HUES48 (cell line): ENCODE results near the gene G6PC1.
"Not testable (repeated sequence)": the region's sequence is repeated elsewhere in the genome, so short reads cannot be mapped to it uniquely, and the experiment has no call there.

Experiments
- H3K27ac ChIP-seq: one replicate; pipeline ENCODE4 v1.7.0; 2013; ENCODE audit warnings: low read depth, low read length, inconsistent platforms
- H3K27me3 ChIP-seq: 2 replicates; pipeline ENCODE4 v1.6.1; 2013; ENCODE audit warnings: mild to moderate bottlenecking, low read length; ENCODE audit not compliant: control insufficient read depth, insufficient read depth
- H3K36me3 ChIP-seq: 2 replicates; pipeline ENCODE4 v1.6.1; 2013; ENCODE audit warnings: low read length; ENCODE audit not compliant: control insufficient read depth, insufficient read depth
- H3K4me1 ChIP-seq: 2 replicates; pipeline ENCODE4 v1.6.1; 2013; ENCODE audit warnings: mild to moderate bottlenecking, low read length; ENCODE audit not compliant: control insufficient read depth, insufficient read depth
- H3K4me3 ChIP-seq: 2 replicates; pipeline ENCODE4 v1.5.1; 2013; ENCODE audit warnings: mild to moderate bottlenecking, low read depth, low read length
- H3K9ac ChIP-seq: 2 replicates; pipeline ENCODE4 v1.6.1; 2013; ENCODE audit warnings: mild to moderate bottlenecking, low read depth, low read length, moderate library complexity
- H3K9me3 ChIP-seq: 2 replicates; pipeline ENCODE4 v1.6.1; 2013; ENCODE audit warnings: low read length; ENCODE audit not compliant: control insufficient read depth, insufficient read depth

Gene G6PC1

DNA sequence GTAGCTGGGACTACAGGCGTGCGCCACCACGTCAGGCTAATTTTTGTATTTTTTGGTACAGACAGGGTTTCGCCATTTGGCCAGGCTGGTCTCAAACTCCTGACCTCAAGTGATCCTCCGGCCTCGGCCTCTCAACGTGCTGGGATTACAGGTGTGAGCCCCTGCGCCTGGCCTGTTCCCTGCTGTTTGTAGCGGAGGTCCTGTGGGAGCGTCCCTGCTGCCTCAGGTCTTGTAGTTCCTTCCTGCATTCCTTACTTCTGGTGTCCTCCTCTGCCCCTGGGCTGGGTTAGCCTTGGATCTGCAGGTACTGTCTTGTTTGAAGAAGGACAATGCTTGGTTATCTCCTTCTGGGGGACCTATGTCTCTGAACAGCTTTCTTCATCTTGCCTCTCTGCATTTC is 23.6 kb upstream of the G6PC1 start:
- peaks cover 11% of the 10 kb centered on the region for H3K27me3 ChIP-seq
- H3K27ac ChIP-seq = no peak overlapping the region
- H3K36me3 ChIP-seq = no peaks in the 10 kb centered on the region
- no peak overlapping the region for H3K4me3 ChIP-seq
- no peaks in the 10 kb centered on the region for H3K9me3 ChIP-seq
- H3K9ac ChIP-seq = no peak overlapping the region
- peaks cover 6% of the 10 kb centered on the region; the same call in 1 of the 2 replicates for H3K4me1 ChIP-seq

- no peaks in the 10 kb centered on the region for H3K36me3 ChIP-seq
Measured at GRCh38 chr17:42878123-42878880, 22.3 kb upstream of the G6PC1 start.

DNA sequence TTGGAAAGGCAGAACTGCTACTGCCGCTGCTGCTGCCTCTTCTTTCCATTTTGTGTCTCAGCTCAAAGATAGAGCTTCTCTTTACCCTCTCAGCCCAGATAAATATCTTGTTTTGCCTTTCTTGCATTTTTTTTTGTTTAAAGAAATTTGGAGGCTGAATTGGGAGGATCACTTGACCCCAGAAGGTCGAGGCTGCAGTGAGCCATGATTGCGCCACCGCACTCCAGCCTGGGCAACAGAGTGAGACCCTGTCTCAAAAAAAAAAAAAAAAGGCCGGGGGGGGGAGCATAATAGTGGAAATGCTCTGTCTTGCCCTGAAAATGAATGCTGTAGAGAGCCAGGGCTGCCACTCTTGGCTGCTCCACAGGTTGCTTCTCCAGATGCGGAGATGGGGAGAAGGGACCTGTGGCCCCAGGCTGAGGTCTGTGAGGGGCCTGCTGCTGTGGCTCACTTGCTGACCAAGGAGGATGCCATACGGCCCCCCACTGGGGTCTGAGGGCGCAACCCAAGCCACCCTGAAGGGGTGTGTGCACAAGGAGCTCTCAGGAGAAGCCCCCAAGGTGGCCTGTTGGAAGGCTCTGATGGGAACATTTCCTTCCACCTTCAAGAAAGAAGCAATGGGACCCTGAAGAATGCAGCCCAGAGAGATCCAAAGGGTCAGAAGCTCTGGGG is 21.5 kb upstream of the G6PC1 start:
- H3K27ac ChIP-seq = no peak overlapping the region
- H3K4me3 ChIP-seq = no peak overlapping the region
- H3K4me1 ChIP-seq = peaks cover 6% of the 10 kb centered on the region; the same call in 1 of the 2 replicates
- H3K9ac ChIP-seq = no peak overlapping the region
- H3K27me3 ChIP-seq = peaks cover 11% of the 10 kb centered on the region
- H3K36me3 ChIP-seq = no peaks in the 10 kb centered on the region
- no peaks in the 10 kb centered on the region for H3K9me3 ChIP-seq

More at GRCh38 chr17:42878123-42878880, 22.3 kb upstream of the G6PC1 start:
- H3K27ac ChIP-seq = no peak overlapping the region
- no peak overlapping the region for H3K4me3 ChIP-seq
- H3K9me3 ChIP-seq = no peaks in the 10 kb centered on the region
- no peak overlapping the region for H3K9ac ChIP-seq
- peaks cover 11% of the 10 kb centered on the region for H3K27me3 ChIP-seq
- peaks cover 6% of the 10 kb centered on the region; the same call in 1 of the 2 replicates for H3K4me1 ChIP-seq

DNA sequence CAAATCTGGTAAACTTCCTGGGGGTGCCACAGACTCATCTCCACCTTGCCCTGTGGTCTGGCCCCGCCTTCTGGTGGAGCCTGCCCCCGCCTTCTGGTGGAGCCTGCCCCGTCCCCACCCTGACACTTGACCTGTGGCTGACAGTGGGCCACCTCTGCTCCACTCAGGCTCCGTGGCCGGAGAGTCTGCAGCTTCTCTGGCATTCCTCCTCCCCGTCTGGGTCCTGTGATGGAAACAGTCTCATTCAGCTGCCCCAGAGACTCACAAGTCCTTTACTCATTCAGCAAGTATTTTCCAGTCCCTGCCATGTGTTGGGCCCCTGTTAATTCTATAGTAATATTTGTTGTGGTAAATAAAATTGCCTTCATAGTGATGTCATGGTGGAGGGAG is 21.0 kb upstream of the G6PC1 start:
- peaks cover 6% of the 10 kb centered on the region; the same call in 1 of the 2 replicates for H3K4me1 ChIP-seq
- no peaks in the 10 kb centered on the region for H3K36me3 ChIP-seq
- no peaks in the 10 kb centered on the region for H3K9me3 ChIP-seq
- H3K27me3 ChIP-seq = peaks cover 11% of the 10 kb centered on the region
- no peak overlapping the region for H3K27ac ChIP-seq
- no peak overlapping the region for H3K4me3 ChIP-seq
- no peak overlapping the region for H3K9ac ChIP-seq

DNA sequence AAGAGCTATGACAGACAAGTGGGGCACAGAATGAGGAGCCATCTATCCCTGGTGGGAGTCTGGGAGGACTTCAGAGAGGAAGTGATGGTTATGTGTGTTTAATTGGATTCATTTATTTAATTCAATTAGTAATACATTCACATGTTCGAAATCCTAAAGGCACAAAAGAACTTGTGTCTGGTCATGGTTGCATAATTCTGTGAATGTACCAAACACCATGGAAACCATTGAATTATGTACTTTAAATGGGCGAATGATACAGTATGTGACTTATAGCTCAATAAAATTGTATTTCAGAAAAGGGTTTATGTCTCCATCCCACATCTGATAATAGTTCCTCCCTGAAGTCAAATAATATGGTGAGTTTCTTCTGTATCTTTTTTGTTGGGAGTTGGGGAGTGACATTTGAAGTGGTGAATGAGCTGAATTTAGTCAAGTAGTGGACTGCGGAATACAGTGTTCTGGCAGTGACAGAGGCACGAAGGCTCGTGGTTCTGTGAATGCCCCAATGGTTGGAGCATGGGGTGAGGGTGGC is 19.8 kb upstream of the G6PC1 start:
- no peak overlapping the region for H3K27ac ChIP-seq
- H3K9me3 ChIP-seq = no peaks in the 10 kb centered on the region
- no peak overlapping the region for H3K9ac ChIP-seq
- H3K27me3 ChIP-seq = peaks cover 11% of the 10 kb centered on the region
- no peaks in the 10 kb centered on the region for H3K36me3 ChIP-seq
- no peak overlapping the region for H3K4me3 ChIP-seq
- peaks cover 6% of the 10 kb centered on the region; the same call in 1 of the 2 replicates for H3K4me1 ChIP-seq

- not testable (repeated sequence) for H3K4me3 ChIP-seq, H3K9ac ChIP-seq, H3K36me3 ChIP-seq, H3K27ac ChIP-seq, H3K9me3 ChIP-seq, H3K4me1 ChIP-seq
- H3K27me3 ChIP-seq = peaks cover 11% of the 10 kb centered on the region
Measured at GRCh38 chr17:42881706-42882105, 18.9 kb upstream of the G6PC1 start.

- Histone ChIP-seq H3K9ac (no peak overlapping the region), H3K9me3 (no peaks in the 10 kb centered on the region), H3K27ac (no peak overlapping the region), H3K4me1 (peaks cover 6% of the 10 kb centered on the region; the same call in 1 of the 2 replicates), H3K27me3 (peaks cover 11% of the 10 kb centered on the region), H3K36me3 (no peaks in the 10 kb centered on the region), H3K4me3 (no peak overlapping the region)
Measured at GRCh38 chr17:42882166-42882565, 18.4 kb upstream of the G6PC1 start.

- no peak overlapping the region for H3K9ac ChIP-seq
- H3K27ac ChIP-seq = no peak overlapping the region
- H3K27me3 ChIP-seq = no peaks in the 10 kb centered on the region
- H3K36me3 ChIP-seq = no peaks in the 10 kb centered on the region
- H3K4me3 ChIP-seq = no peak overlapping the region
- no peaks in the 10 kb centered on the region for H3K4me1 ChIP-seq
- H3K9me3 ChIP-seq = no peaks in the 10 kb centered on the region
Measured at GRCh38 chr17:42883802-42884558, 16.6 kb upstream of the G6PC1 start.

GRCh38 chr17:42885806-42886205 is 14.8 kb upstream of the G6PC1 start:
- not testable (repeated sequence) for H3K9ac ChIP-seq, H3K36me3 ChIP-seq, H3K4me3 ChIP-seq, H3K27ac ChIP-seq, H3K9me3 ChIP-seq, H3K27me3 ChIP-seq, H3K4me1 ChIP-seq

- H3K9ac ChIP-seq = no peak overlapping the region
- no peaks in the 10 kb centered on the region for H3K27me3 ChIP-seq
- H3K4me3 ChIP-seq = no peak overlapping the region
- H3K36me3 ChIP-seq = no peaks in the 10 kb centered on the region
- H3K9me3 ChIP-seq = no peaks in the 10 kb centered on the region
- H3K4me1 ChIP-seq = peaks cover 3% of the 10 kb centered on the region; the same call in 1 of the 2 replicates
- H3K27ac ChIP-seq = no peak overlapping the region
Measured at GRCh38 chr17:42886283-42887176, 14.1 kb upstream of the G6PC1 start.
